Thyroid gland (tissue), 4 donors: ENCODE measurements around the gene FHOD3. TPM values are rescaled to one million over a fixed set of nuclear protein-coding genes. Genes with fewer than 3 reads are reported as not detected.

Source experiments
- DNase-seq, 2 donors: peaks; one replicate each; pipeline ENCODE4 v3.0.0-alpha.2; 2019
- H3K27ac ChIP-seq, 3 donors: fragments of 200-600 bp; sonication (generic); 1 replicate in 2 of 3; 2 replicates in 1 of 3; pipeline ENCODE4 v1.5.1; 2016 to 2019; ENCODE audit warnings: mild to moderate bottlenecking in 1 of 3, moderate library complexity in 1 of 3
- H3K27me3 ChIP-seq: fragments of 200-600 bp; sonication (generic); one replicate; pipeline ENCODE4 v1.5.1; 2019
- H3K36me3 ChIP-seq, 2 donors: fragments of 200-600 bp; sonication (generic); one replicate each; pipeline ENCODE4 v1.5.1; 2016 to 2019
- H3K4me1 ChIP-seq, 2 donors: fragments of 200-600 bp; sonication (generic); one replicate each; pipeline ENCODE4 v1.5.1; 2017 to 2019
- H3K4me3 ChIP-seq, 3 donors: fragments of 200-600 bp; sonication (generic); replicated peaks in 1 of 3; 1 replicate in 2 of 3; 2 replicates in 1 of 3; pipeline ENCODE4 v1.5.1; 2016; ENCODE audit warnings: mild to moderate bottlenecking in 1 of 3
- H3K9me3 ChIP-seq: fragments of 200-600 bp; sonication (generic); one replicate; pipeline ENCODE4 v1.5.1; 2017
- CTCF ChIP-seq, 6 experiments: fragments of 200-600 bp in 3 of 6; fragments of 450-650 bp in 3 of 6; sonication (generic) in 3 of 6; IDR thresholded peaks; one replicate each; pipeline ENCODE4 v1.5.1; 2016 to 2019; ENCODE audit warnings: antibody characterized with exemption in 6 of 6, mild to moderate bottlenecking in 2 of 6, inconsistent platforms in 1 of 6, moderate library complexity in 1 of 6
- POLR2A ChIP-seq, 2 donors: fragments of 450-650 bp; IDR thresholded peaks; one replicate each; pipeline ENCODE4 v1.6.1; 2017; ENCODE audit warnings: antibody characterized with exemption in 2 of 2, mild to moderate bottlenecking in 2 of 2, moderate library complexity in 1 of 2
- WGBS, 2 donors: methylation state at CpG; one replicate each; pipeline ENCODE4 v1.1.5; 2017; 5-methylcytosine and 5-hydroxymethylcytosine counted together
- intact Hi-C: fragments of 100-400 bp; cut with DNase I; formaldehyde crosslinking; loops from one replicate; pipeline ENCODE4 v1.15.1; 2023
- total RNA-seq, 4 donors: library from RNA; depleted of rRNA; stranded (reverse); fragments of >200 nt; gene quantifications; one replicate each; pipeline ENCODE4 v1.2.3, GENCODE V29; 2016

FHOD3 gene
- total RNA-seq, 4 donors from 2014 or later, result 1.6 to 6.9 (median 4.8) TPM

GRCh38 chr18:36399055-36399454 is 101.5 kb downstream of the FHOD3 start:
- no peak for TF ChIP-seq CTCF (IDR thresholded peaks at IDR 0.05)
- TF ChIP-seq POLR2A (IDR thresholded peaks at IDR 0.05), result no peak
- Histone ChIP-seq H3K27me3 (no peaks in the 10 kb centered on the region), H3K4me1 (no peaks in the 10 kb centered on the region), H3K9me3 (no peaks in the 10 kb centered on the region), H3K36me3 (no peaks in the 10 kb centered on the region), H3K27ac (no peak overlapping the region), H3K4me3 (no peak overlapping the region)
- no peak for DNase-seq
- 83 to 91% methylated on average over 4 of the region's 4 CpGs for WGBS, 2 donors
- intact Hi-C loops, result no loop called here

- H3K27me3 ChIP-seq, result no peaks in the 10 kb centered on the region
- no peak overlapping the region for H3K27ac ChIP-seq
- DNase-seq, result no peak
- no peaks in the 10 kb centered on the region for H3K36me3 ChIP-seq
- H3K4me1 ChIP-seq, result no peaks in the 10 kb centered on the region
- intact Hi-C loops, result no loop called here
- TF ChIP-seq POLR2A (IDR thresholded peaks at IDR 0.05), result no peak
- TF ChIP-seq CTCF (IDR thresholded peaks at IDR 0.05), result no peak
- H3K9me3 ChIP-seq, result no peaks in the 10 kb centered on the region
- no peak overlapping the region for H3K4me3 ChIP-seq
- WGBS, 2 donors, result 96 to 100% methylated on average over 2 of the region's 2 CpGs
Observed at GRCh38 chr18:36401462-36401861, 103.9 kb downstream of the FHOD3 start.

- Histone ChIP-seq H3K9me3 (no peaks in the 10 kb centered on the region), H3K27ac (no peak overlapping the region), H3K36me3 (no peaks in the 10 kb centered on the region), H3K4me3 (no peak overlapping the region), H3K4me1 (no peaks in the 10 kb centered on the region), H3K27me3 (no peaks in the 10 kb centered on the region)
- 76 to 86% methylated on average over 8 of the region's 8 CpGs for WGBS, 2 donors
- intact Hi-C loops, result no loop called here
- no peak for TF ChIP-seq POLR2A (IDR thresholded peaks at IDR 0.05)
- no peak for TF ChIP-seq CTCF (IDR thresholded peaks at IDR 0.05)
- DNase-seq, result no peak
Observed at GRCh38 chr18:36402765-36403396, 105.4 kb downstream of the FHOD3 start.

GRCh38 chr18:36403896-36404820 is 106.6 kb downstream of the FHOD3 start:
- 88 to 98% methylated on average over 6 of the region's 6 CpGs for WGBS, 2 donors
- TF ChIP-seq POLR2A (IDR thresholded peaks at IDR 0.05), result no peak
- TF ChIP-seq CTCF (IDR thresholded peaks at IDR 0.05), result no peak
- intact Hi-C loops, result no loop called here

GRCh38 chr18:36405611-36406010 is 108.1 kb downstream of the FHOD3 start:
- H3K27ac ChIP-seq, result no peak overlapping the region
- no peaks in the 10 kb centered on the region for H3K9me3 ChIP-seq
- no peak overlapping the region for H3K4me3 ChIP-seq
- no peaks in the 10 kb centered on the region for H3K4me1 ChIP-seq
- H3K36me3 ChIP-seq, result no peaks in the 10 kb centered on the region
- intact Hi-C loops, result no loop called here
- no peak for DNase-seq
- H3K27me3 ChIP-seq, result no peaks in the 10 kb centered on the region
- TF ChIP-seq POLR2A (IDR thresholded peaks at IDR 0.05) (no peak), CTCF (IDR thresholded peaks at IDR 0.05) (no peak)
- 90 to 96% methylated on average over 2 of the region's 2 CpGs for WGBS, 2 donors

More at GRCh38 chr18:36403896-36404820, 106.6 kb downstream of the FHOD3 start:
- Histone ChIP-seq H3K27me3 (no peaks in the 10 kb centered on the region), H3K4me3 (no peak overlapping the region), H3K36me3 (no peaks in the 10 kb centered on the region), H3K27ac (no peak overlapping the region), H3K9me3 (no peaks in the 10 kb centered on the region), H3K4me1 (no peaks in the 10 kb centered on the region)
- no peak for DNase-seq
